Suprapubic skin (tissue), 4 donors: Measurements from ENCODE around the gene PPEF2. TPM values are rescaled to one million over a fixed set of nuclear protein-coding genes. Genes with fewer than 3 reads are reported as not detected.

Experiments
- DNase-seq, 2 donors: peaks; one replicate each; pipeline ENCODE4 v3.0.0-alpha.2; 2019; ENCODE audit warnings: low spot score in 2 of 2
- H3K27ac ChIP-seq: fragments of 200-600 bp; sonication (generic); one replicate; pipeline ENCODE4 v1.5.1; 2019
- H3K27me3 ChIP-seq: fragments of 200-600 bp; sonication (generic); one replicate; pipeline ENCODE4 v1.5.1; 2019
- H3K36me3 ChIP-seq: fragments of 200-600 bp; sonication (generic); one replicate; pipeline ENCODE4 v1.5.1; 2019
- H3K4me1 ChIP-seq: fragments of 200-600 bp; sonication (generic); one replicate; pipeline ENCODE4 v1.5.1; 2019
- H3K4me3 ChIP-seq: fragments of 200-600 bp; sonication (generic); one replicate; pipeline ENCODE4 v1.5.1; 2019; ENCODE audit warnings: mild to moderate bottlenecking
- H3K9me3 ChIP-seq: fragments of 200-600 bp; sonication (generic); one replicate; pipeline ENCODE4 v1.5.1; 2019
- EP300 ChIP-seq: sonication (generic); formaldehyde crosslinking; IDR thresholded peaks from one replicate; pipeline ENCODE4 v1.6.1; 2017; ENCODE audit warnings: antibody characterized with exemption
- POLR2A ChIP-seq, 2 donors: fragments of 450-650 bp; IDR thresholded peaks; one replicate each; pipeline ENCODE4 v1.6.1; 2017; ENCODE audit warnings: antibody characterized with exemption in 2 of 2, mild to moderate bottlenecking in 2 of 2, moderate library complexity in 2 of 2
- POLR2AphosphoS5 ChIP-seq, 3 donors: sonication (generic); formaldehyde crosslinking; IDR thresholded peaks; one replicate each; pipeline ENCODE4 v1.6.1; 2017; ENCODE audit warnings: antibody characterized with exemption in 3 of 3
- WGBS: methylation state at CpG from one replicate; pipeline ENCODE4 v1.1.5; 2018; 5-methylcytosine and 5-hydroxymethylcytosine counted together
- total RNA-seq, 4 donors: library from RNA; depleted of rRNA; stranded (reverse); fragments of >200 nt; gene quantifications; one replicate each; pipeline ENCODE4 v1.1.0, GENCODE V29; 2016
- TF ChIP-seq, protein P1 (sequence below), 2 donors: fragments of 200-600 bp in 1 of 2; fragments of 450-650 bp in 1 of 2; sonication (generic) in 1 of 2; IDR thresholded peaks; one replicate each; pipeline ENCODE4 v1.5.1; 2016 to 2019; ENCODE audit warnings: antibody characterized with exemption in 2 of 2, mild to moderate bottlenecking in 1 of 2, moderate library complexity in 1 of 2

Gene PPEF2
- total RNA-seq, 4 donors from 2014 or later: not detected

DNA sequence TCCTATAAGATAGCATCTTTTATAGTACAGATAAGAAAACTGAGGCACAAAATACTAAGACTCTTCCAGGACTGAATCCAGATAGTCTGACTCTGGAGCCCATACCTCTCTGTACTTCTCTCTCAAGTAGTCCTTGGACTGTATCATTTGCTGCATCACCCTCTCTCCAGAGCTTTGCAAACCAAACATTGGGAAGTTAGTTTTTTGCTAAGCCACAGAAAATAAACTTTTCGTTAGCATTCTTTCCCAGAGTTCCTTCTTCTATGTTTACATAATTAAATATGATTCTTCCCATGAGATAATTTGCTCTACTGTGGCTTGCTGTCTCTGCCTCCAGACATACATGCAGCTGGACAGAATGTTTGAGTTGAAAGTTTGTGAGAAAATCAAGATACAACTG is 22.0 kb downstream of the PPEF2 start:
- DNase-seq: no peak
- no peak overlapping the region for H3K4me3 ChIP-seq
- WGBS: 50% methylated on average over 1 of the region's 1 CpG
- TF ChIP-seq, protein P1, sequence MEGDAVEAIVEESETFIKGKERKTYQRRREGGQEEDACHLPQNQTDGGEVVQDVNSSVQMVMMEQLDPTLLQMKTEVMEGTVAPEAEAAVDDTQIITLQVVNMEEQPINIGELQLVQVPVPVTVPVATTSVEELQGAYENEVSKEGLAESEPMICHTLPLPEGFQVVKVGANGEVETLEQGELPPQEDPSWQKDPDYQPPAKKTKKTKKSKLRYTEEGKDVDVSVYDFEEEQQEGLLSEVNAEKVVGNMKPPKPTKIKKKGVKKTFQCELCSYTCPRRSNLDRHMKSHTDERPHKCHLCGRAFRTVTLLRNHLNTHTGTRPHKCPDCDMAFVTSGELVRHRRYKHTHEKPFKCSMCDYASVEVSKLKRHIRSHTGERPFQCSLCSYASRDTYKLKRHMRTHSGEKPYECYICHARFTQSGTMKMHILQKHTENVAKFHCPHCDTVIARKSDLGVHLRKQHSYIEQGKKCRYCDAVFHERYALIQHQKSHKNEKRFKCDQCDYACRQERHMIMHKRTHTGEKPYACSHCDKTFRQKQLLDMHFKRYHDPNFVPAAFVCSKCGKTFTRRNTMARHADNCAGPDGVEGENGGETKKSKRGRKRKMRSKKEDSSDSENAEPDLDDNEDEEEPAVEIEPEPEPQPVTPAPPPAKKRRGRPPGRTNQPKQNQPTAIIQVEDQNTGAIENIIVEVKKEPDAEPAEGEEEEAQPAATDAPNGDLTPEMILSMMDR (IDR thresholded peaks at IDR 0.05): no peak
- TF ChIP-seq EP300 (no peak), POLR2A (IDR thresholded peaks at IDR 0.05) (no peak), POLR2AphosphoS5 (IDR thresholded peaks at IDR 0.05) (no peak)
- H3K9me3 ChIP-seq: no peaks in the 10 kb centered on the region
- H3K36me3 ChIP-seq: no peaks in the 10 kb centered on the region
- no peaks in the 10 kb centered on the region for H3K4me1 ChIP-seq
- no peaks in the 10 kb centered on the region for H3K27me3 ChIP-seq
- no peak overlapping the region for H3K27ac ChIP-seq

DNA sequence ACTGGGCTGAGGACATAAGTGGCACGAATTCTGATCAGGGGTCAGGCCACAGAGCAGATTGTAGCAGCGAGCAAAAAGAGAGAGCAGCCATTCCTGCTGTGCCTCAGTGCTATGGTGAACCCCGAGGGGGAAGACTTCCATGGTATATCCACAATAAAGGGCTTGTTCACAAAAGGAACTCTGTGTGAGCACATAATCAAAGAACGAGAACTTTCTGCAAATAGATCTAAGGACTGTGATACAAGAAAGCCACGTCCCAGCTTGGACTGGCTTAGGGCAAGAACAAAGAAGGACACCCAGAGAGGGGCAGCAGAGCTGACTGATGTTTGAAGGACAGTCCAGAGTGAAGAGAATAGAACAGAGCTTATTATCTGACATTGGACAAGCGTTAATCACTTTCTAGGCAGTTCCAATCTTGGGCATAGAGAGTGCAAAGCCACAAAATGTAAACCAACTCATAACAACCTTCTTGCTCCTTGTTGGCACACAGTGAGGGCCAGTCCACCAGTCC is 24.0 kb downstream of the PPEF2 start:
- H3K9me3 ChIP-seq: no peaks in the 10 kb centered on the region
- no peak for DNase-seq
- 50% methylated on average over 6 of the region's 6 CpGs for WGBS
- TF ChIP-seq EP300: no peak
- H3K4me3 ChIP-seq: no peak overlapping the region
- H3K27ac ChIP-seq: no peak overlapping the region
- H3K36me3 ChIP-seq: no peaks in the 10 kb centered on the region
- no peaks in the 10 kb centered on the region for H3K4me1 ChIP-seq
- no peaks in the 10 kb centered on the region for H3K27me3 ChIP-seq

DNA sequence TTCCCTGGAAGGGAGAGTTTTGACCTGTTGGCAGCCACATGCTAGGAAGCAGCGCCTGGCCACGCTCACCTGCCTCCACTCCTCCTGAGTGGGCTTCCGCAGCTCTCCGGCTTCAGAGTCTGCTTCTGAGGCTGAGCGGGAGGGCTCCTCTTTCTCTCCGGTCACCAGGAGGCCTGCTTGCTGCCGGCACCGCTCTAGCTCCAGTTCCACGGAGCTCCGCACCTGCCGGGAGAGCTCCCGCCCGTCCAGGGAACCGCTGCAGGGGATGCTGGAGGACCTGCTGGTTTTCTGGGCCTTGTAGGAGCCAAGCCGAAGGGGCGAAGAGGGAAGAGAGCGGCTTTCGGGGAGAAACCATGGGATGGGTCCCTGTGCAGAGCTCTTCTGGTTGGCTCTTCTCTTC is 26.0 kb downstream of the PPEF2 start:
- no peak for TF ChIP-seq EP300
- no peak for TF ChIP-seq POLR2A (IDR thresholded peaks at IDR 0.05)
- TF ChIP-seq, protein P1 (IDR thresholded peaks at IDR 0.05): no peak
- TF ChIP-seq POLR2AphosphoS5 (IDR thresholded peaks at IDR 0.05): no peak
- no peak for DNase-seq
- H3K9me3 ChIP-seq: no peaks in the 10 kb centered on the region
- no peaks in the 10 kb centered on the region for H3K36me3 ChIP-seq
- H3K4me1 ChIP-seq: no peaks in the 10 kb centered on the region
- 85% methylated on average over 18 of the region's 18 CpGs for WGBS
- H3K27me3 ChIP-seq: no peaks in the 10 kb centered on the region
- no peak overlapping the region for H3K4me3 ChIP-seq
- H3K27ac ChIP-seq: no peak overlapping the region

DNA sequence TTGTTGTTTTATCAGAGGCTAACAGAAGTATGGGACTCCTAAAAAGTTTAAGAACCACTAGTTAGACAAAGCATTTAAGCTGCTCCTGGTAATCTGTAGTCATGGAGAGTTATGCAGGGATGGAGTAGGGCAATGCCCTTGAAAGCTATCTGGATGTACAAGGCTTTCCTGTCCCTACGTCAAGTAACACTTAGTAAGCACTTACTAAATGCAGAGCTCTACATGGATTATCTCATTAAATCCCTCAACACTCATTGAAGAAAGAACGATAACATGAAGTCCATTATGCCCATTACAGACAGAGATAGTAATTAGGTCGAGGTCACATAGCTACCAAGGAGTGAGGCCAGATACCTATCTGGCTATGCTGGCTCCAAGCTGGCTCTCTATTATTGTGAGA is 33.2 kb downstream of the PPEF2 start:
- no peak overlapping the region for H3K4me3 ChIP-seq
- no peak overlapping the region for H3K27ac ChIP-seq
- no peak for TF ChIP-seq POLR2A (IDR thresholded peaks at IDR 0.05)
- TF ChIP-seq, protein P1 (IDR thresholded peaks at IDR 0.05): no peak
- TF ChIP-seq POLR2AphosphoS5 (IDR thresholded peaks at IDR 0.05): no peak
- no peak for TF ChIP-seq EP300
- H3K4me1 ChIP-seq: no peaks in the 10 kb centered on the region
- H3K27me3 ChIP-seq: no peaks in the 10 kb centered on the region
- no peak for DNase-seq
- 57% methylated on average over 3 of the region's 3 CpGs for WGBS
- no peaks in the 10 kb centered on the region for H3K9me3 ChIP-seq
- no peaks in the 10 kb centered on the region for H3K36me3 ChIP-seq

DNA sequence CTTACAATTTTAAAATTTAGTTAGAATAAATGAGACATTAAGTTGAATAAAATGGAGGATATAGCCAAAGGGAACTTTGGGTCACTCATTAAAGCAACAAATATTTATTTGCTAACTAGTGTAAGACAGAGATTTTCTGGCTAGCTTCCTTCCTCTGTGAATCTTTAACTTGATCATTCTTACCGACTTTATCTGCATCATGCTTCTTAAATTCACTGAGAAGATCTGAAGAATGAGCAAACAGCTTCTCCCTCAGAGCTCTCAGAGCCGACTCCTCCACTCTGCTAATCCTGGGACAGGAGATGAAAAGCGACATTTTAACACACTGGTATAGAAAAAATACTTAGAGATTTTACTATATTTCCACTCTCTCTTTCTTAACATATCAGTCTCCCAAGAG is 35.1 kb downstream of the PPEF2 start:
- Histone ChIP-seq H3K4me3 (no peak overlapping the region), H3K27me3 (no peaks in the 10 kb centered on the region), H3K4me1 (no peaks in the 10 kb centered on the region), H3K27ac (no peak overlapping the region), H3K9me3 (no peaks in the 10 kb centered on the region), H3K36me3 (no peaks in the 10 kb centered on the region)
- no peak for DNase-seq
- TF ChIP-seq POLR2AphosphoS5 (IDR thresholded peaks at IDR 0.05) (no peak), POLR2A (IDR thresholded peaks at IDR 0.05) (no peak)
- TF ChIP-seq, protein P1 (IDR thresholded peaks at IDR 0.05): no peak
- 84% methylated on average over 3 of the region's 3 CpGs for WGBS

DNA sequence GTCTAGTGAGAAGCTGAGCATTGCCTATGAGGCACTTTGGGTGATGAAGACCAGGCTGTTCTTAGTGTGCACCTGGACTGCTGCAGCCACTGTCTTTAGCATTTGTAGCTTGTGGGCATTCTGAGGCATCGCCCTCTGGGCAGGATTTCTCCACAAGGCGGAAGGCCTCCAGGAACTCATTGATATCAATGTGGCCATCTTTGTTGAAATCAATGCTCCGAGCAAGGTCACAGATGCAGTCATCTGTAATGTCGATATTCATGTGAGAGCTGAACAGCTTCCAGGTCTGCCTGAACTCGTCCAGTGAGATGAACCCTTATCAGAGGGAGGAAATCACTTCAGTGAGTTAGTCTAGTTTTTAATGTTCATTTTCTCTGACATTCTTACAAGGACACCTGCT is 41.6 kb downstream of the PPEF2 start:
- no peaks in the 10 kb centered on the region for H3K36me3 ChIP-seq
- DNase-seq: no peak
- H3K9me3 ChIP-seq: no peaks in the 10 kb centered on the region
- H3K27ac ChIP-seq: no peak overlapping the region
- no peaks in the 10 kb centered on the region for H3K27me3 ChIP-seq
- WGBS: 63% methylated on average over 5 of the region's 5 CpGs
- no peaks in the 10 kb centered on the region for H3K4me1 ChIP-seq
- no peak overlapping the region for H3K4me3 ChIP-seq
- no peak for TF ChIP-seq EP300
- TF ChIP-seq, protein P1 (IDR thresholded peaks at IDR 0.05): no peak
- no peak for TF ChIP-seq POLR2A (IDR thresholded peaks at IDR 0.05)
- TF ChIP-seq POLR2AphosphoS5 (IDR thresholded peaks at IDR 0.05): no peak
